ENCODE results near the gene KLK8.
A peak's percentile ranks its signal among the peaks of the same experiment; 100 is the strongest.
"Not testable (repeated sequence)": the region's sequence is repeated elsewhere in the genome, so short reads cannot be mapped to it uniquely, and the experiment has no call there.

The KLK8 gene

DNA sequence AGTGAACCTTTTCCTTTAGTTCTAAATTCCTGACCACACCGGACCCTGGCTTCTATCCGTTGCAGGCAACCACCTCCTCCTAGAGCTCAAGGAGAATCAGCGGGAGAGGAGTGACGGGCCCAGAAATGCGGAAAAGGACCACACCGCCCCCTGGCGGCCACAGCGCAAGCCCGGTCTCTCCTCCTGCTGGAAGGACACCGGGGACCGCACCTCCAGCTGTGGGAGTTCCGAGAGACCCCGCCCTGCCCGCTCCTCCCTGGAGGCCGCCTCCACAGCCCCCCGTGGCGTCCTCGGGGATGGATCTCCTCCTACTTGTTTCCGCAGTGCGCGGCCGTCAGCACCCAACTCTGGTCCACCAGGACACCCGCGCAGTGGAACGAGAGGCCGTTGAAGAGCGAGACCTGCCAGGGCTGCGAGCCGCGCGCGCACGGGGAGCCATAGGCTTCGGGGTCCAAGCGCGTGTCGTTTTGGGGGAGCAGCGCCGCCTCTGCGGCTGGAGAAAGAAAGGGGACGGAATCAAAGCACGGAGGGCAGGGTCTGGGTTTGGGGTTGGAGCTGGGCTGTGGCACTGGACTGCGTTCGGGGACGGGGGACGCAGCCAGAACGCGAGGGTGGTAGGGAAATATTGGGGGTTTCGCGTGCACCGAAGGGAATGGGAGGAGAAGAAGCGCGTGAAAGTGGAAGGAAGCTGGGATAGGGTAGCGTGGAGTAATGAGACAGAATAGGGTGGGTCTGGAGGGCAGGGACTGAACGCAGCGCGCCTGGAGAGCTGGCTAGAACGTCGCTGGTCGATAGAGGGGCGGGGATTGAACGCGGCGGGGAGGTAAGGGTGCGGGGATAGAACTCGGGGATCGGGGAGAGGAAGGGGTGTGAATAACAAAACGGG, 15.6 kb upstream of the KLK8 start:
- peak; percentile 34 for DNase-seq

DNA sequence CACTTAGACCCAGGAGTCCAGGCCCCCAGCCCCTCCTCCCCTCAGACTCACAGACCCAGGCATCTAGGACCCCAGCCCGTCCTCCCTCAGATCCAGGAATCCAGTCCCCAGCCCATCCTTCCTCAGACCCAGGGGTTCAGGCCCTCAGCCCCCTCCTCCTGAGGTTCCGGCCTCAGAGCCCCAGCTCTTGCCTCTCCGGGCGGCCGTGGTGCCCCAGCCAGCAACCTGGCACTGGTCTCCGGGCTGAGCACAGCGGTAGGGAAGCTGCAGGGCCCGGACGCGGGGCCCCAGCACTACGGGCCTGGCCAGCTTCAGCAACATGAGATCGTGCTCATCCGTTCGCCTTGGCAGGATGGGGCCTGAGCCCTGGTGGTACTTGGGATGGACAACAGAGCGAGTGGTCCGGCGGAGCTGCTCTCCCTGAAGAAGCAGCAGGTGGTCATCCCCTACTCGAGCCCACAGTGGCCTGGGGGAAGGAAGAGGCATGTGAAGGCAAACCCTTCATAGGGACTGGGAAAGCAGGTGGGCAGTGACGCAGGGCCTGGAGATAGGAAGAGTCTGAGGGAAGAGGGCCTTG, 14.4 kb upstream of the KLK8 start:
- DNase-seq = no peak

DNA sequence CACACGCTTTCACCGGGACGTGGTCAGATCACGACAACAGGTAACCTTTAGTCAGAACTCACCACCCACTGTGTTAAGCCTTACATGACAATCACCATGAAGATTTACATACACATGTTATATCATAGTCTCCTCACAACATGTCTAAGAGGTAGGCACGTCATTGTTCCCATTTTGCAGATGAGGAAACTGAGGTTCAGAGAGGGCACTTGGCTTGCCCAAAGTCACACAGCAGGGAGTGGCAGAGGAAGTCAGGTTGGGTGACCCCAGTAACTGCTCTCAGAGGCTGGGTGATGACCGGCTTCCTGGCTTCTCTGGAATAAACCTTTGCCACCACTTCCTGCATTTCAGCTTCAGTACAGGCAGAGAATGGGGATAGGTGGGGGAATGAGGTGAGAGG, 12.8 kb upstream of the KLK8 start:
- no peak for DNase-seq

DNA sequence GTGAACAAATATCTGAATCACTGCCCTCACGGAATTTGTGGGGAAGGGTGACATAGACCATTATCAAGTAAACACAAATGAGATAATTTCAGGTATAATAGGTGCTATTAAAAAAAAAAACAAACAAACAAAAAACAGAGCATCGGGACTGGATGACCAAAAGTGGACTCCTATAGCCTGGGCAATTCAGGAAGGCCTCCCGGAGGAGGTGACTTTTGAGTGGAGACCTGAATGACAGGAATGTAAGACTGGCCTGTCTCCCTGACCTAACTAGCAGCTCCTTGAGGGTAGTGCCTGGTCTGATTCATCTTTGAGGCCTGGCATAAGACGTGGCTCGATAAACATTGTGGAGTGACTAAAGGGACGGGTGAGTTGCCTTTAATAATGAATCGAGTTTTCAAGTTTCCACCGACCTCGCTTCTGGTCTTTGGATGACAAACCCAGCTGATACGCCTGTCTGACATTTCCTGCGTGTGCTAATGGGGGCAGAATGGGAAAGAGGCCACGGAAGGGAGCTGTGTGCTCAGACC, 11.3 kb upstream of the KLK8 start:
- no peak for DNase-seq

DNA sequence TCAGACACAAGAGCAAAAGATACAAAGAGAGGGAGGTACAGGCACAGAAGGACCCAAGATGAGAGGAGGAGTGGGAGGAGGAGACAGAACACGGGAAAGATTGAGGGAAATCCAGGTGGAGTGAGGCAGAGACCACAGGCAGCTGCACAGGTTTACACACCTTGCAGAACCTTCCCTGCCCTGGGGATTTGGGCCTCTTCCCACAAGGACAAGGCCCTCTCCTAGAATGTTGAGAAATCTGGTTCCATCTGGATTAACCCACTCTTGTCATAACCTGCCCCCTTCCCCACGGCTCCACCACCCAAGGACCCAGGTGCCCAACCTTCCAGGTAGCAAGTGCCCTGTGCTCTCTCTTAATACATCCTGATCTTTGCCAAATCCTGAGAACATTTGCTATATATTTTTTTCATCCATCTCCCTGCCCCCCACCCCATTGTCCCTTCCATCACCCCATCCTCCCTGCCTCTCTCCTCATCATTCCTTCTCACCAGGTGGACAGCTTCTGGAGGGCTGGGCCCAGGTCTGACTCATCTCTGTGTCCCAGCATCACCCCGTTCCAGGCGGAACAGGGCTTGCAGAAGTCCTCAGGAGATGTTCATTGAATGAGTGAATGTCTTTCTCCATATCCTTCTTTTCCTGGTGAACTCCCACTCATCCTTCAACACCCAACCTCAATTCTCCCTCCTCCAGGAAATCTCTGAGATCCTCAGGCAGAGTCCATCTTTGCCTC, 8.8 kb upstream of the KLK8 start:
- no peak for DNase-seq

DNA sequence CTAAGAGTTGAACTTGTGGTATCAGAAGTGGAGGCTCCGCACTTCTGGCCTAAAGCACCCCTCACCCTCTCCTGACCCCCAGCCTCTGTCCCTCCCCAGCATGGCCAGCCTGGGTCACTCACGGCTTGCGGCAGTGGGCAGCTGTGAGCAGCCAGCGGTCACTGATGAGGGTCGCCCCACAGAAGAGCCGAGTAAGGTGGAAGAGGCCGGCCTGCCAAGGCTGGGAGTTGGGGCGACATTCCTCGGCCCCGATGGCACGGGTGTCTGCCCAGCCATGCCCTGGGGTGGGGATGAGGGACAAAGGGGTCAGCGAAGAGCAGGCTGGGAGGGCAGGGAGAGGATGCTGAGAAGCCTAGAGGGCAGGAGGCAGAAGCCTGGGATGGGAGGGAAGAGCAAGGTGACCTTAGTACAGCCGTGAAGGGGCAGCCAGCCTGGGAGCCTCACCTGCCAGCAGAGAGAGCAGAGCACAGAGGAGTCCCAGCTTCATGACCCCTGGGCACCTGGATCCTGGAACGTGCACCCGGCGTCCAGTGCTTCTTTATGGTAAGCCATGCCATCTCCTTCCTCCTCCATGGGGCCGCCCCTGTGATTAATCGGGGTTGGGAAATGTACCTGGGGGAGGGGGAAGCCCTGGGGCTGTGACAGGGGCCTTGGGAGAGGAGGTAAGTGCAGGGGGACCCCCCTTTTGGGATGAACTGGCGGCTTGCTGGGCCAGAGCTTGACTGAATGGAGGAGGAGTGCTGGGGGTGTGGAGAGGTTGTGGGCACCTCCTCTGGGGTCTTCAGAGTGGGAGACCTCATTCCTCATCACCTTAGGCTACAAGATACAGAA, 7.9 kb upstream of the KLK8 start:
- no peak for DNase-seq

DNA sequence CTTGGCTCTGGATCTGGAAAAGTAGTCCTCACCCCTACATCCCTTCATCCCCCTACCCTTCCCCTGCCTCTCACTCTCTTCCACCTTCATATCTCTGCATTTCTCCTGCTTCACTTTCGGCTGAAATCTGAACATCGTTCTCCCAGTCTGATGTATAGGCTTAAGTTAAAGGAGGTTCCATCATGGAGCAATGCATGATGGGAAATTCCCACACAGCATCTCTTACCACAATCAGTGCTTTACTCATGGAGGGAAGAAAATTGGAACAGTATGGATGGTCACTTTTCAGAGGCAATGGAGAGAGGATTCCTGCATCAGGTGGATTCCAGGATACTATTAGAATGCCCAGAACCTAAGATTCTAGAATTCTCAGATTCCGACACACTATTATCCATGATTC, 6.1 kb upstream of the KLK8 start:
- no peak for DNase-seq

DNA sequence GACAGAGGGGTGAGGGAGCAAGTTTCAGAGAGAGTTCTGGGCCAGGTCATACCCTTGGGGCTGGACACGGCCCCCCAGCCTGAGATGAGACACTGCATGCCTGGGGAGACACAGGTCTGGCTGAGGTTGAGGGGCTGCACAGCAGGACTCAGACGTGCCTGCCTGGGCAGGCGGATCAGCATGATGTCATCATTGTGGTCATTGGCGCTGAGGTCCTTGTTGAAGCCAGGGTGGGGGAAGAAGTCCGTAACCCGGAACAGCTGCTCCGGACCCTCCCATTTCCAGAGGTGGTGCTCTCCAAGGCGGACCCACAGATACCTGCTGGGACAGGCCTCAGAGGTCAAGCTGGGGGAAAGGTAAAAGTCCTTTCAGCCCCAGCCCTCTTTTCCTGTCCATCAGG, 5.0 kb upstream of the KLK8 start:
- no peak for DNase-seq

DNA sequence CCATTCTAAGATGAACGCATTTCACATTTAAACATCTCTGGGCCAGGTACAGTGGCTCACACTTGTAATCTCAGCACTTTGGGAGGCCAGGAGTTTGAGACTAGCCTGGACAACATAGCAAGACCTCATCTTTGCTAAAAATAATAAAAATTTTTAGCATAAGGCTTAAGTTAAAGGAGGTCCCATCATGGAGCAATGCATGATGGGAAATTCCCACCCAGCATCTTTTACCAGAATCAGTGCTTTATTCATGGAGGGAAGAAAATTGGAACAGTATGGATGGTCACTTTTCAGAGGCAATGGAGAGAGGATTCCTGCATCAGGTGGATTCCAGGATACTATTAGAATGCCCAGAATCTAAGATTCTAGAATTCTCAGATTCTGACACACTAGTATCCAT, 3.8 kb upstream of the KLK8 start:
- DNase-seq = no peak

DNA sequence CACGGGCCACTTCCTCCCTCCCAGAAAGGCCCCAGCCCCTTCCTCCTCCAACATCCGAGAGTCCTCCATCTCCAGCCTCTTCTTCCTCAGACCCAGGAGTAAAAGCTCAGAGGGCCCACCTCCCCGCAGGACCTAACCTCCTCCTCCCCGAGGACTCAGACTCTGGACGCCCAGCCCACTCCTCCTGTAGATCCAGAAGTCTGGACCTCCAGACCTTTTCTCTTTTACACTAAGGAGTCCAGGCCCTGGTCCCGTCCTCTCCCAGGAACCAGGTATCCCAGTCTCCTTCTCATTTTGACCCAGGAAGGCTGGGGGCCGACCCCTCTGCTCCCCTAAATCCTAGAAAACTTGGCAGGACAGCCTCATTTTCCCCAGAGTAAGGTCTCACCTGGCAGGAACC, 1.9 kb upstream of the KLK8 start:
- no peak for DNase-seq

DNA sequence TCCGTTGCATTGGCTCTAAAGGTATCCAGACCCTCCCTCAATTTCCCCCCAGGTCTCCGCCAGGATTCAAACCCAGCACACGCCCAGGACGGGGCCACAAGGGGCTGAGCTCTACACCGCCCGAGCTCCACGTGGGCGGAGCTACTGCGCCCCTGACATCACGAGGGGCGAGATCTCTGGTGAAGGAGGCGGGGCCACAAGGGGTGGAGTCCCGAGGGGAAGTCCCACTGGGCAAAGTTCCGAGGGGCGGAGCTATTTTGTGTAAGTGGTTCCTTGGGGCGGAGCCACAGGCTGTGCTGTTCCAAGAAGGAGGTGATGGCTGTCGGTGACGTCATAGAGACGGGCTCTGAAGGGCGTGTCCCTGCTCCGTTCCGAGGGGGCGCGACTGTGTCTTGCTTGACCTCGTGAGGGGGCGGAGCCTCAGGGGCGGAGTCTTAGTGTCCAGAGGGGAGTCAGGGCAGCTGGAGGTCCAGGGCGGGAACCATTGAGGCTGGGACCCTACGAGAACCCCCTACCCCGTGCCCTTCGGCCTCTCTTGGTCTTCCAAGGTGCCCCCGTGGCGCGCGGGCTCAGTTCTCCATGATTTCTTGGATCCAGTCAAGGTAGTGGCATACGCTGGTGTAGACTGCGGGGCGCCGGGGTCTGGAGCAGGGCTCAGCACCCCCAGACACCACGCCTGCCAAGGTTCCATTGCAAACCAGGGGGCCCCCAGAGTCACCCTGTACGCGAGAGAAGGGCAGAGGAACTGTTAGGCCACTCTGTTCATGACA, 1.3 kb upstream of the KLK8 start:
- DNase-seq = no peak

DNA sequence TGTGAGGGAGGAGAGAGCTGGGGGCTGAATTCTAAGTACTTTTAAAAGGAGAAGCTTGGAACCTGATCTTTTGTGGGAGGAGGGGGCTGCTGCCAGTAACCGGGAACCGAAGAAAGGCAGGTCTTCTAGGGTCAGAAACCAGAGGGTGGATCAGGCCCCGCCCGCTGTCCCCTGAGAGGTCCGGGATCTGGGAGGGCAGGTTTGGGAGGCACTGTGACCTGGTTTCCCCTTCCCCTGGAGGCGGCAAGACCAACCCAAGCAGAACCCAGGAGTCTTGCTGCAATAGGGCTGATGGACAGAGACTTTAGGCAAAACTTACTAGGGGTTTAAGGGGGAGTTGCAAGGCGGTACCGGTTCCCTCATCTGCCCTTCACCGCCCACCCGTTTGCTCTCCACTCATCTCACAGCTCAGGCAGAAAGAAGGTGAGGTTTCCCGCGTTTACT, 707 bp upstream of the KLK8 start:
- DNase-seq = no peak

DNA sequence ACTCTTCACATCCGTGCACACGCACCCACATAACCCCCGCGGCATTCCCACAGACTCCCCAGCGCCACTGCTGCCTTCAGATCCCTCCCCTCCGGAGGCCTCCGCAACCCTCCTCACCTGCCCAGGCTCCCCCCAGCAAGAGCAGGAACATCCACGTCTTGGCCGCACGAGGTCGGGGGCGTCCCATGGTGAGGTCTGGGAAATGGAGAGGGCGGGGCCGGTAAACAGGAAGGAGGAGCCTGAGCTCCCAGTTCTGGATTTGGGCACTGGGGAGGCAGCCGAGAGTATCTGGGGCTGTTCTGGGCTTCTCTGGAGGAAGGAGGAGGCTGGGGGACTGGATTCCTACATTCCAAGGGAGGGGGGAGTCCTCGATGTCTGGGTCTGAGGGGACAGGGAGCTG, 423 bp downstream of the KLK8 start:
- DNase-seq = no peak

DNA sequence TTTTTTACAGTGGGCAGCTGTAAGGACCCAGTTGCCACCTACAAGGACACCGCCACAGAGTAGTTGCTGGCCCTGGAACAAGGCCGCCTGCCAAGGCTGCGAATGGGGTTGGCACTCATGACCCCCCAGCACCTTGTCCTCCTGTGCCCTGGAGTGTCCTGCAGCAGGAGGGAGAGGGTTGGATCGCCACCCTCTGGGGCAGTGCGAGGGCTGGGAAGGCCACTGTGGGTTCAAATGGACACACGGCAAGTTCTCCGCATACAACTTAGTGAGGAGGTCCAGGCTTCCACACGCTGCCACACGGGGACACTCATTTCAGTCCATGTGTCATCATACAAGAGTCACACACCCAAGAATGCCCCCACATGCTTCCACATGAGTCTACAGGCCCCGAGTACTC, 978 bp downstream of the KLK8 start:
- no peak for DNase-seq

DNA sequence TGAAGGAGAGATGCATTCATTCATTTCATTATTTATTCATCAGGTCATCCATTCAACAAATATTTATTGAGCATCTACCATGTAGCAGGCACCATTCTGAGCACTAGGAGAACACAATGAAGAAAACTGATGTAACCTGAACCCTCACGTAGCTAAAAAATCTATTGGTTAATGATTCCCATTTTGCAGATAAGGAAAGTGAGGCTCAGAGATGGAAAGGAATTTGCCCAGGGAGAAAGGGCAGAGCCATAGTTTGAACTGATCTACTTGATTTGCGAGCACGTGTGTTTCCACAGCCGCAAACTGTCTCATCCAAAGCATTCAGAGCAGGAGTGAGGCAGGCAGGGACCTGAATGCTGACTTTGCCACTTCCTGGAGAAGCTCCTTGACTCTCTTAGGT, 2.7 kb downstream of the KLK8 start:
- DNase-seq = no peak

DNA sequence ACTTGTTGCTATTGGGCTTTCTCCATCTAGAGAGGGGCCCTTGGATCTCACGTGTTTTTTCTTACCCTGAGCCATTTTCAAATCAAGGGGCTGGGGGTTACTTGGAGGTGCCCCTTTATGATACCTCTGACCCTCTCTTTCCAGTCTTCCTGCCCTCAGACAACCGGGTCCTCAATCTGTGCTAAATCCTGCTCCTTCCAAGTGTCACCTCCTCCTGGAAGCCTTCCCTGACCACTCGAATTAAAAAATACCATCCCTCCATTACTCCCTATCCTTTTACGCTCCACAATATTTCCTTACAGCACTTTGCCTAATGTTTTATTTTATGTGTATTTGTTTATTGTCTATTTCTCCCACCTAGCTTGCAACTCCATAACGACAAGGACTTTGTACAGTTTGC, 3.3 kb downstream of the KLK8 start:
- no peak for DNase-seq

DNA sequence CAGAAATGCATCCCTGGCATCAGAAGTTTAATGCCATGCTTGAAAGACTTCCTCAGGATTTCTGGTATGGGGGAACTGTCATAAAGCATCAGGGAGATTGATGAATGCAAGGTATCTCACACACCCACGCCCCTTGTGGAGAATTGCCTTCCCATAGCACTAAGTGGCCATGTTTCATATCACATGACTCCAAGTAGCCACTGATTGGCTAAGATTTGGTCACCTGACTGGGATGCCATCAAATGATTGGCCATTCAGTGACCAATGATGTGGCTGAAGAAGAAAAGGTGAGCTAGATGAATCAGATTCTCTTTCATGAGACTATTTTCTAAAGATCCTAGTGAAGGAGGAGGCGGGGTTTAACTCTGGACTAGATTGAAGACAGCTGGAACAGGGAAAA, 7.3 kb downstream of the KLK8 start:
- DNase-seq = no peak

DNA sequence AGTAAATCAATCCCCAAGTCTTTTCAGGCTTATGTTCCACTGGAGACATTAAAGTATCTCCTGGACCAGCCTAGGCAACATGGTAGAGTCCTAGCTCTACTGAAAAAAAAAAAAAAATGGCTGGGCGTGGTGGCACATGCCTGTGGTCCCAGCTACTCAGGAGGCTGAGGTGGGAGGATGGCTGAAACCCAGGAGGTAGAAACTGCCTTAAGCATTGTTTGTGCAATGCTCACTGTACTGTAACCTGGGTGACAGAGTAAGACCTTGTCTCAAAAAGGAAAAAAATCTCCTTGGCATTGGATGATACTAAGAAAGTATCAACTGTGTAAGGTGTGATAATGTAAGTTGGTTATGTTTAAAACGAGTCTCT, 8.8 kb downstream of the KLK8 start:
- no peak for DNase-seq

DNA sequence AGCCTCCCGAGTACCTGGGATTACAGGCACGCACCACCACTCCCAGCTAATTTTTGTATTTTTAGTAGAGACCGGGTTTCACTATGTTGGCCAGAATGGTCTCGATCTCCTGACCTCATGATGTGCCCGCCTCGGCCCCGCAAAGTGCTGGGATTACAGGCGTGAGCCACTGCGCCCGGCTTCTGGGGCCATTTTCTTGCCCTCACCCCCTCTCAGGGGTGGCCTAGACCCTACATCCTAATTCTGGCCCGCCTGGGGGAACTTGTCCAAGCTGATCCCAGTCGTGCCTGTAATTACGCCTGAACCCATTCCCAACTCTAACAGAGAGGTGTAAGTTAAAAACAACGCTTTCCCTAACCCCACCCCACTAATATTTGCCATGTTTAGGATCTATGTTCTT, 17.0 kb downstream of the KLK8 start:
- DNase-seq = not testable (repeated sequence)

DNA sequence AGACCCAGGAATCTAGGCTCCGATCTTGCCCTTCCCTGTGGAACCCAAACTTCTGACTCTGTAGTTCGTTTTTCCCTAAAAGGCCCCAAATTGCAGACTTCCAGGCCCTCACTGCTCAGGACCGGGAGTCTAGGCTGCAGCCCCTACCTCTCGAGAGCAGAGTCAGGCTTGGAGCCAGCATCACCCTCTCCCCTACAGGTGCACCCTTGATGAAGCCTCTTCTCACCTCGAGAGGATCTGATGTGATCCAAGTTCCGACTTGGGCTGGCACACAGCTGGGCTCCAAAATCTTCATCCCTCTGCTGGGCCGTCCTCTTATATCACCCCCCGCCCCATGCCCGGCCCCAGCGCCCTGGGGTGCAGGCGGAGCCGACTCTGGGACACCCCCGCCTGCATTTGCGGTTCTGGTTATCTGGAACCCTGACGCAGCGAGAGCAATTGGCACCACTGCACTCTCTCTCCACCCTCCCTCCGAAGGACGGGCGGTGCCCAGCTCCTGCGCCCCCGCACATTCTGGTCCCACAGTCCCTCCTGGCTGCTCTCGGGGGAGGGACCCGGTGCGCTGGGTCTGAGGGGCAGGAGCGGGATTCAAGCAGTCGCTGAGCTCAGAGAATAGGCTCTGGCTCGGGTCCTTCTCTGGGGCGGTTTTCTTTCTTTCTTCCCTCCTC, 17.6 kb downstream of the KLK8 start, which contains the start of gene KLK7:
Gene KLK7, minus strand, starts transcription at position 293 of the 668 bp plus-strand sequence. CDS start 1,518 bp downstream, outside the sequence.
- DNase-seq = no peak

DNA sequence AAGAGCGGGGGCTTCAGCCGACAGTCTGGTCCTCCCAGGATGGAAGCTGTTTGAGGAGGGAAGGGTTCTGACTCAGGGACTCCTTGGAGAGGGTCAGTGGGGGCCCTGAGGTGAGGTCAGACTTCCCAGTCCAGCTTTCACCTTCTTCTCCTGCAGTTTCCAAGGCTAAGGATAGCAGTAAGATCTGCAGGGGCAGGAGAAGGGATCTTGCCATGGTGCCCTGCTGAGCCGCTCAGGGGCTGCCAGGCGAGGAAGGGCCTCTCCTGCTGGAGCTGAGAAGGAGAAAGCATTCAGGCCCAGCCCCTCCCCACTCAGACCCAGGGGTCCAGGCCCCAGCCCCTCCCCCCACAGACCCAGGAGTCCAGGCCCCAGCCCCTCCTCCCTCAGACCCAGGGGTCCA, 19.2 kb downstream of the KLK8 start:
- no peak for DNase-seq

All from activated naive CD4-positive, alpha-beta T cell treated with Interleukin-2 at 50 U/mL for 16 hours (primary cell).